Activated naive CD8-positive, alpha-beta T cell treated with anti-CD3 and anti-CD28 coated beads for 36 hours (primary cell): ENCODE results near the gene LARP4B. TPM values are rescaled to one million over a fixed set of nuclear protein-coding genes. Genes with fewer than 3 reads are reported as not detected.

Experiments used
- DNase-seq: peaks from one replicate; pipeline ENCODE4 v3.0.0; 2021
- H3K27ac Mint-ChIP-seq: one replicate; pipeline ENCODE4 v1.8.0; 2022; ENCODE audit warnings: mild to moderate bottlenecking, moderate library complexity, mixed read lengths
- H3K27me3 Mint-ChIP-seq: one replicate; pipeline ENCODE4 v1.8.0; 2022; ENCODE audit warnings: mild to moderate bottlenecking, mixed read lengths
- H3K36me3 Mint-ChIP-seq: one replicate; pipeline ENCODE4 v1.8.0; 2021; ENCODE audit warnings: mild to moderate bottlenecking, mixed read lengths
- H3K4me1 Mint-ChIP-seq: one replicate; pipeline ENCODE4 v1.8.0; 2021; ENCODE audit warnings: mixed read lengths
- H3K4me3 Mint-ChIP-seq: one replicate; pipeline ENCODE4 v1.8.0; 2022; ENCODE audit warnings: mild to moderate bottlenecking, moderate library complexity, mixed read lengths
- H3K9me3 Mint-ChIP-seq: one replicate; pipeline ENCODE4 v1.8.0; 2022; ENCODE audit warnings: mixed read lengths
- total RNA-seq, 2 experiments: library from RNA; stranded (reverse); gene quantifications; one replicate each; pipeline ENCODE4 v1.2.3, GENCODE V29; 2021

LARP4B gene
- total RNA-seq, 2 experiments from 2014 or later: 106 to 114 TPM

DNA sequence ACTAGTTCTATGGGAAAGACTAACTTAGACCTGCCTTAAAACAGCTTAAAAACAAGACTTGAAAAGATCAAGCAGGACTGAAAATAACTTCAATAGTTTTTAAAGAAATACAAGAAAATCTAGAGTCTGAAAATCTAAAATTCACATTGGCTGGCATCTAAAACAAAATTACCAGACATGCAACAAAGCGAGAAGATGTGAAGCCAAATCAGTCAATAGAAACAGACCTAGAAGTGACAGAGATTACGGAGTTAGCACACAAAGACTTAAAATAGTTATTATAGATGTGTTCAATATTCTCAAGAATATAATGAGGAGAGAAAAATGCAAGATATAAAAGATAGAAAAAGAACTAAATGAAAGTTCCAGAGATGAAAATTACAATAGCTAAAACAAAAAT is 163.7 kb downstream of the LARP4B start:
- Mint-ChIP-seq H3K4me1 (no peaks in the 10 kb centered on the region), H3K4me3 (no peak overlapping the region), H3K27ac (no peak overlapping the region), H3K27me3 (peaks cover 13% of the 10 kb centered on the region), H3K36me3 (no peaks in the 10 kb centered on the region), H3K9me3 (peaks cover 24% of the 10 kb centered on the region)
- DNase-seq: no peak

DNA sequence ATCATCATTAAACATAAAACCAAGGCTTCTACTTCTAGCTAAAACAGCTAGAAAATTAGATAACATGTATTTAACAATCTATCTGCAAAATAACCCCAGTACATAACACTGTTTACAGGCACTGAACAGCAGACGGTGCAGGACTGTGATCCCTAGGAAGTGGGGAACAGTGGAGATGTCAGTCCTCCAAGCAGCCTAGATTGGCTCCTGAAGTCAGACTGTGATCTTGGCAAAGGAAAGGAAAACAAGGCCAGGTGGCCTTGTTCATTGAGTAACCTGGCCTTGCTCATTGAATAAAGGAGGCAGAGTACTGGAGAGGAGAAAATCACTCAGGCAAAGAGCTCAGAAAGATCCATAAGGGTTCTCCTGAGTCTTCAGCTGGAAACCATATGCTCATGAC is 164.3 kb downstream of the LARP4B start:
- Mint-ChIP-seq H3K27ac (no peak overlapping the region), H3K36me3 (no peaks in the 10 kb centered on the region), H3K4me3 (no peak overlapping the region), H3K9me3 (peaks cover 29% of the 10 kb centered on the region), H3K4me1 (no peaks in the 10 kb centered on the region), H3K27me3 (peaks cover 19% of the 10 kb centered on the region)
- DNase-seq: no peak

DNA sequence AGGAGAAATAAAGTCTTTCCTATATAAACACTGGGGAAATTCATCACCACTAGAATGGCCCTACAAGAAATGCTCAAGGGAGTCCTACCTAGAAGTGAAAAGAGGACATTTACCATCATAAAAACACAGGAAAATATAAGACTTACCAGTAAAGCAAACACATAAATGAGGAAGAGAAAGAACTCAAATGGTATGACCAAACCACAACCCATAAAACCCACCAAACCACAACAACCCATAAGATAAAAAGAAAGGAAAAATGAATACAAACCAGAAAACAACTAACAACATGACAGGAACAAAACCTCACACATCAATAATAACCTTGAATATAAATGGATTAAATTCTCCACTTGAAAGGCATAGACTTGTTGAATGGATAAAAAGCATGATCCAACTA is 170.1 kb downstream of the LARP4B start:
- no peaks in the 10 kb centered on the region for H3K36me3 Mint-ChIP-seq
- H3K27me3 Mint-ChIP-seq: peaks cover 23% of the 10 kb centered on the region
- H3K4me1 Mint-ChIP-seq: no peaks in the 10 kb centered on the region
- H3K9me3 Mint-ChIP-seq: peaks cover 30% of the 10 kb centered on the region
- no peak for DNase-seq
- no peak overlapping the region for H3K4me3 Mint-ChIP-seq
- H3K27ac Mint-ChIP-seq: no peak overlapping the region

DNA sequence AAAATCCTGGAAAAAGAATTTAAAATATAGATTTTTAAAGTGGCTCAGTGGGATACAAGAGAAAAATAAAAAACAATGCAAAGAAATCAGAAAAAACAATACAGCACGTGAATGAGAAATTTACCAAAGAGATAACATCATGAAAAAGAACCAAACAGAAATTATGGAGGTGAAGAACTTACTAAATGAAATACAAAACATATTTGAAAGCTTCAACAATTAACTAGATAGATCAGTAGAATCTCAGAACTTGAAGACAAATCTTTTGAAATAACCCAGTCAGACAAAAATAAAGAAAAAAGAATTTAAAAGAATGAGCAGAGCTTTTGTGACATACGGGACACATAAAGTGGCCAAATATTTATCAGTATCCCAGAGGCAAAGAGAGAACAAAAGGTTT is 170.9 kb downstream of the LARP4B start:
- no peak for DNase-seq
- Mint-ChIP-seq H3K27ac (no peak overlapping the region), H3K4me1 (no peaks in the 10 kb centered on the region), H3K4me3 (no peak overlapping the region), H3K9me3 (peaks cover 30% of the 10 kb centered on the region), H3K27me3 (peaks cover 23% of the 10 kb centered on the region), H3K36me3 (no peaks in the 10 kb centered on the region)

DNA sequence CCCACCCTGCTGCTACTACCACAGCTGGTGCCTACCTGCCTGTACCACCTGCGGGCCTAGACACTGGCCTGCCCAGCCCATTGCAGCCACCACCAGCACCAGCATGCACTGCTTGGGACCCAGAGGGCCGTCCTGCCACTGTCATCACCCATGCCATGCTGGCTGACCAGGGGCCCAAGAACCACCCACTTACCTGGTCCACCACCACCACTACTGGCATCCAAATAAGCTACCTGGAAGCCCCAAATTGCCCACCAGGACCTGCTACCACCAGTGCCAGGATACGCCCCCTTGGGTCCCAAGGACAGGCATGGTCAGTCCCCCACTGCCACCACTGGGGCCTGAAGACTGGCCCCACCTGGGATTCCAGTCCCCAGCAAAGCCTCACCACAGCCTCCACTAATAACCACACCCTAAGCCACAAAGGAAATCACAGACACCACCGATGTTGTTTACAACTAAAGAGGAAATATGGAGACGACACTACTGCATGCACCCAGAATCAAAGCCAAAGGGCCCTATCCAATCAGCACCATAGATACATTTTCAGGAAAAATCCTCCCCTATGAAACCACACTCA is 171.5 kb downstream of the LARP4B start:
- H3K36me3 Mint-ChIP-seq: no peaks in the 10 kb centered on the region
- no peaks in the 10 kb centered on the region for H3K4me1 Mint-ChIP-seq
- peaks cover 36% of the 10 kb centered on the region for H3K9me3 Mint-ChIP-seq
- no peak overlapping the region for H3K4me3 Mint-ChIP-seq
- no peak for DNase-seq
- no peak overlapping the region for H3K27ac Mint-ChIP-seq
- peaks cover 23% of the 10 kb centered on the region for H3K27me3 Mint-ChIP-seq

Other genes with a start within 250 kb of the LARP4B start
- under 1 TPM; 0.22 to 0.54 TPM for gene DIP2C, start 242.0 kb downstream of the LARP4B start, total RNA-seq
- 100 to 1,000 TPM; 158 to 163 TPM for gene GTPBP4, start 56.7 kb upstream of the LARP4B start, total RNA-seq
- gene IDI2, start 94.2 kb upstream of the LARP4B start, total RNA-seq: not detected
- gene IDI1, start 117.4 kb upstream of the LARP4B start, total RNA-seq: 10 to 100 TPM; 68.1 to 68.7 TPM
- gene WDR37, start 124.7 kb upstream of the LARP4B start, total RNA-seq: 10 to 100 TPM; 14.0 to 14.2 TPM